HS-5 (cell line): Measurements from ENCODE around the gene ZDHHC18.
"Not testable (repeated sequence)": the region's sequence is repeated elsewhere in the genome, so short reads cannot be mapped to it uniquely, and the experiment has no call there.

ENCODE experiments used
- DNase-seq: peaks from one replicate; pipeline ENCODE4 v3.0.0-alpha.2; 2012; ENCODE audit warnings: low read depth

ZDHHC18 gene

DNA sequence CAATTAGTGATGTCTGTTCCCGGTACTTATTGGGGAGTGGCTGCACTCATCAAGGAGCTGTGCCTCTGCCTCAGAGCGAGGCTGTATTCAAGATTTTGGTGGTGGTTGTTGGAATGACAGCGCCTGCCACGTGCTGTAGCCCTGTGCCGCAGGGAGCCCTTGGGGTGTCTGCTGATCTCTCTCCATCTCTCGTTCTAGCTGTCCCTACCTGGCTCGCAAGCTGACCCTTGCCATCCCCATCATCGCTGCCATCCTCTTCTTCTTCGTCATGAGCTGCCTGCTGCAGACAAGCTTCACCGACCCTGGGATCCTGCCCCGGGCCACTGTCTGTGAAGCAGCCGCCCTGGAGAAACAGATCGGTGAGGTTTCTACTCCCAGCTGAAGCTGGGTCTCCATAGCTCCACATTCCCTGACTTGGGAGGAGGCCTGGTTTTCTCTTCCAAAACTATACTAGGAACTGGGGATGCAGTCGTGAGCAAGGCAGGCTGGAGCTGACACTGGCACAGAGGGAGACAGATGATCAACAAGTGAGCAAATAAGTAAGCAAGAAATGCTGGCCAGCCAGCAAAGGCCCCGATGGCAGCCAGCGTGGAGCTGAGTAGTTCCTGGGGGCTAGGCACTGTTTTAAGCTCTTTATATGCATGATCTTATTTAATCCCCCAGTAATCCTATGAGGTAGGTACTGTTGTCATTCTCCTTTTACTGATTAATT lies 5.9 kb downstream of the ZDHHC18 start:
- no peak for DNase-seq

DNA sequence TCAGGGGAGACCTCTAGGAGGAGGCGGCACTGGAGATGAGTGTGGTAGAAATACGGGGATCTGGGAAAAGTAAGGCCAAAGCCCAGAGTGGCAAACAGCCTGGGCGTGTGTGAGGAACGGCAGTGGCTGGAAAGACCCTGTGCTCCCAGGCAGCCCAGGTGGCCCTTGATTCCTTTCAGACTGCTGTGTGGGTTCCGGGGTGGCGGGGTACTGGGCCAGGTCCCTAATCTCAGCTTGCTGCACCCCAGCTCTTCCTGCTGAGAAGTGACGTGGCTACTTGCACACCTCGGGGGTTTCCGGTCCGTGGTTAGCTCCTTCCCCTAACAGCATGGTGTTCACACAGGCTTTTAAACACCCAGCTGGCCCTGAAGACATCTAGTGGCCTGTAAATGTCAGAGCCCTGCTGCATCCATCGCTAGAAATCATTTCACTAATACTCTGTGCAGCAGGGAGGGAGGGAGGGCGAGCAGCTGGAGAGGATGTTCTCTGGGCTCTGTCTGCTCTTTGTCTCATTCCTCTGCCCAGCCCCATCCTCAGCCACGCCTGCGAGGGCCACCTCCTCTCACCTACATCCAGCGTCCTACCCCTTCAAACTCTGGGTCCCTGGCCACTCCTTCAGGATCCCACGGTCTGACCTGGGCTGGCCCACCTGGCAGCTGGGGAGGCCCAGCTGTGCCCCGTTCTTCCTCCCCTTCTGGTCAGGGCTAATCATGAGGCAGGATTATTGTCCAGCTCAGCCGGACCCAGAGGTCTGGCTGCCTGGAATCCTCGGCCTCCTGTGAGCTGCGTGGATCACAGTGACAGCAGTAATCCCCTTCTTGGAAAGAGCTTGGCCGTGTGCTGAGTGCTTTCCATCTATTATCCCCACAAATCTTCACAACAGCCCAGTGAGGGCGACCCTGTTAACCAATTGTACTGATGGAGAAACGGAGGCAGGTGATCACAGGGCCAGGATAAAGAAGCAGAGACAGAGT lies 7.2 kb downstream of the ZDHHC18 start:
- no peak for DNase-seq

DNA sequence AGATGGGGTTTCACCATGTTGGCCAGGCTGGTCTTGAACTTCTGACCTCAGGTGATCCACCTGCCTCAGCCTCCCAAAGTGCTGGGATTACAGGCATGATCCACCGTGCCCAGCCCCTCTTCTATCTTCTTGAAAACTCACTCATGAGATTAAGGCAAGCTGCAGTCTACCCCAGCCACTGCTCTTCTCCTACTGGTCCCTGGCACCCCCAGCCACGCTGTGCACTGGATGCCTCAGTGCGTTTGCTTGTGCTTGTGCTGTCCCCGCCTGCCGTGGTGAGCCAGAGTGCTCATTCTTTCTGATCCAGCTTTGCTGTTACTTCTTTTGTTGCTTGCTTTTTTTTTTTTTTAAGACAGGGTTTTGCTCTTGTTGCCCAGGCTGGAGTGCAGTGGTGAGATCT lies 11.2 kb downstream of the ZDHHC18 start:
- not testable (repeated sequence) for DNase-seq

DNA sequence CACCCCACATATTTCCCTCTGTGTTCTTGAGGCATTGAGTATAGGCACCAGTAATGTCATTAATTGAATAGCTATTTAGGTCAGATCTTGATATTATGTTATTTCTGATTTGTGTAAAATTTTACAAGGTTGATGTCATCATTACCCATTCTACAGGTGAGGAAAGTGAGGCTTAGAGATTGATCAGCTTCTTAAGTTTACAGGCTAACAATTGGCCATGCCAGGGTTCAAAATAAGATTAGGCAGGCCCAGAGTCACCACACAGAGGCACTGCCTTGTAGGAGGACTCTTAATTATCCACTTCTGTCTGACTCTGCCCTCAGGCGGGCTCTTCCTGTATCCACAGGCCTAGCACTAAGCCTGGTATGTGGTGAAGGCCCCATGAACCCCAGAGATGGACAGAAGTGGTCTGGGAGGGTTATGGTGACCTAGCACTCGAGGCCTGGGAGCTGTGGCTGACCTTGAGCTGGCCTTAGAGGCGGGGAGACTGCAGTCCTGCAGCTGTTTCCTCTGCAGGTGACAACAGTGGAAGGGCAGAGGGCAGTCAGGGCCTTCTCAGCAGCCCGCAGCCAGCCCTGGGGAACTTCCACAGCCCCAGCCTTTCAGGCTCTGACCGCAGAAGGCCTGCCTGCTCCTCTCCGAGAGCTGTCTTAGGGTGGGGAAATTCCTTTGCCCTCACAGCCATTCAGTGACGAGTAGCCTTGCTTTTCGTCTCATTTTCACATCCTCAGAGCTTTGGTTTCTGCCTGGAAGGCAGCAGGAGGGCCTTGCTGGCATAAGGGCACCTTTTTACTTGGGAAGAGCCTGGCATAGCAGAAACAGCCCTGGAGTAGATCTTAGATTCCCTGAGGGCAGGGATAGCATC lies 12.2 kb downstream of the ZDHHC18 start:
- DNase-seq: no peak

DNA sequence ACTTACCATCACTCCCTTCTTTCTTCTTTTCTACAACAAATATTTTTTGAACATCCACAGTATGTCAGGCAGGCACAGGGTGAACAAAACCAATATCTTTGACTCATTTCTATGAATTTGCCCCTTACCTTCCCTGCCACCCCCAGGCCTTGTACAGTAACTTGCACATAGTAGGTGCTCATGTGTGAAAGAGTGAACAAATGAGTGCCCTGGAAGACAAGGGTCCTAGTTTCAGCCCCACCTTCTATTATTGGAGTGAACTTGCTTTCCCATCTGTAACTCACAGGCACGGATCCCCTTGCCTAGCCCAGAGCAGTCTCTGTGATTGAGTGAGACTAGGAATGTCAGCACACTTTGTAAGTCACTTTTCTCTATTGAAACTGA lies 12.8 kb downstream of the ZDHHC18 start:
- no peak for DNase-seq

DNA sequence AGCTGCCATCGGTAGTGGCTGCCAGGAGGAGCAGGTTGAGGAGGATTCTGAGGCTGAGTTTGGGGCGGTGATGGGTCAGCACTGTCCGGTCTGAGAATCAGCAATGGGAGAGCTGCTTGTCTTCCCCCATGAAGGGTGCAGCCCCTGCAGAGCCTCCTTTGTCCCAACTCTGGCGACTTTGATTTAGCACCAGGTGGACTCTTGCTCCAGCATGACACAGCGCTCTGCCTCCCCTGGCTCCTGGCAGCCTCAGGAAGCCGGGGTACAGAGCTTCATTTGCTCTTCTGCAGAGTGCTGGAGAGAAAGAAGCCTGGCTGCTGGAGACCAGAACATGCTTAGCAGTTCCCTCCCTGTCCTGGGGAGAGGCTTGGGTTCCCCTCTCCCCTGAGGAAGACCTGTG lies 13.3 kb downstream of the ZDHHC18 start:
- DNase-seq: no peak

DNA sequence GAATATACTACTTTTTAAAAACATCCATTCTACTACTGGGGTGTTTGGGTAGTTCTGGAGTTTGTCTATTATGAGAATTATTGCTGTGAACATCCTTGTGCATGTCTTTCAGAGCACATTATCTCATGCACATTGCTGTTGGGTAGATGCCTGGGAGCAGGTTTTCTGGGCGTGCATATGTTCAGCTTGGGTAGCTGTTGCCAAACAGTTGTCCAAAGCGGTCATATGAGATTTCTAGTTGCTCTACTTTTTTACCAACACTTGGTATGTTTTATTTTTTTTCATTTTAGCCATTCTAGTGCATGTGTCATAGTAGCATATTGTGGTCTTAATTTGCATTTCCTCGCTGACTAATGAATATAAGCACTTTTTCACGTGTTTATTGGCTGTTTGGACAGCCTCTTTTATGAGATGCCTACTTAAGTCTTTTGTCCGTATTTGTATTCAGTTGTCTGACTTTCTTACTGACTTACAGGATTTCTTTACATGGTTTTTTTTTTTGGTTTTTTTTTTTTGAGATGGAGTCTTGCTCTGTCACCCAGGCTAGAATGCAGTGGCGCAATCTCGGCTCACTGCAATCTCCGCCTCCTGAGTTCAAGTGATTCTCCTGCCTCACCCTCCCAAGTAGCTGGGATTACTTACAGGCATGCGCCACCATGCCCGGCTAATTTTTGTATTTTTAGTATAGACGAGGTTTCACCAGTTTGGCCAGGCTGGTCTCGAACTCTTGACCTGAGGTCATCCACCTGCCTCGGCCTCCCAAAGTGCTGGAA lies 18.1 kb downstream of the ZDHHC18 start:
- DNase-seq: no peak

DNA sequence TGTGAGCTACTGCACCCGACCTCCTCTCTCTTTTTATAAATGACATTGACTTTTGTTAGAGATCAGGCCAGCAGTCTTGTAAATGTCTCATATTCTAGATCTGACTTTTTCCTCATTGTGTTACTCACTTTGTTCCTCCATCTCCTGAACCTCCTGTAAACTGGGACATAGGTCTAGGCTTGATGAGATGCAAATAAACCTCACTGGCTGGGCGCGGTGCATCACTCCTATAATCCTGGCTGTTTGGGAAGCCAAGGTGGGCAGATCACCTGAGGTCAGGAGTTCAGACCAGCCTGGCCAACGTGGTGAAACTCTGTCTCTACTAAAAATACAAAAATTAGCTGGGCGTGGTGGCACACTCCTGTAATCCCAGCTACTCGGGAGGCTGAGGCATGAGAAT lies 21.3 kb downstream of the ZDHHC18 start:
- DNase-seq: not testable (repeated sequence)

DNA sequence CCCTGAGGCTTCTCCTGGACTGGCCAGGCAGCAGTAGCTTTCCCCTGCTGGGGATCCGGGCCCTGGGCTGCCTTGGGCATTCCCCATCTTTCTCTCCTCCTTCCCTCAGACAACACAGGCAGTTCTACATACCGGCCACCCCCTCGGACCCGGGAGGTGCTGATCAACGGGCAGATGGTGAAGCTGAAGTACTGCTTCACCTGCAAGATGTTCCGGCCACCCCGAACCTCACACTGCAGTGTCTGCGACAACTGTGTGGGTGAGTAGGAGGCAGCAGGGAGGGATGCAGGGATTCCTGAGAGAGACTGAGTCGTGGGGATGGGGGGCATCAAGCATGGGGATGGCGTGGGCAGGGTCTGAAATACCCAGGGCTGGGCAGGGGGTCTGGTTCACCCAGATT lies 22.0 kb downstream of the ZDHHC18 start:
- DNase-seq: no peak

DNA sequence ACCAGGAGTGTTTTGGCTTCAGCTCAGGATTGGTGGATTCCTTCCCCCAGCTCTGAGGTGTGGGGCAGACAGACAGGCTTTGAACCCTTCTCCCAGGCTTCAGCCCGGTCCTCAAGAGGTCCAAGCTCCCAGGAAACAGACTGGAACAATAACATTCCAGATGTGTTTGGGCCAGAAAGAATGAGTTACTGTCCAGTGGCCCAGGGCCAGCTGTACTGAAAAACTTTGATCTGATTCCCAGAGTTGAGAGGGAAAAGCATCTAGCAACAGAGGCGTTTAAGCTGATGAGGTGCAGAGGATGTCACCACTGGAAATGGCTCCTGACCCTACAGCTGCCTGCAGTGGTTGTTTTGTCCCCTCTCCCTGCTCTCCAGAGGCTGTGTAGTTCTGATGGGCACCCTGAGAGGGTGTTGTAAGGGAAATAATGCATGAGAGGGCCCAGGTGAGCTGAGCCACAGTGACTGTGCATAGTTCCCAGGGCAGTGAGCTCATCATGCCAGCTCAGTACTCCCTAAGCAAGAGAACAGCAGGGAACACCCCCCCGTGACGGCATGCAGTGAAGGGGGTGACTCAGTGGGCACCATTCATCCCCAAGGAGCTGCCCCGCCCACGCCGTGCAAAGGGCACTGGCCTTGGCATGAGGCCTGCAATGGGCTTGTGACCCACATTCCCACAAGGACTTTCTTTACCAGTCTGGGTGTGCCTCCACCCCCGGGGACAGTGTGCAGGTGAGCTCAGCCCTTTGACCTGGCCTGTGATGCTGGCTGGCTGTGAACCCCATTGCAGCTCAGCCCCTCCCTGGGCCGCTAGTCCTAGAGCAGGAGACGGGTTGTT lies 22.7 kb downstream of the ZDHHC18 start:
- peak; percentile 78 for DNase-seq

DNA sequence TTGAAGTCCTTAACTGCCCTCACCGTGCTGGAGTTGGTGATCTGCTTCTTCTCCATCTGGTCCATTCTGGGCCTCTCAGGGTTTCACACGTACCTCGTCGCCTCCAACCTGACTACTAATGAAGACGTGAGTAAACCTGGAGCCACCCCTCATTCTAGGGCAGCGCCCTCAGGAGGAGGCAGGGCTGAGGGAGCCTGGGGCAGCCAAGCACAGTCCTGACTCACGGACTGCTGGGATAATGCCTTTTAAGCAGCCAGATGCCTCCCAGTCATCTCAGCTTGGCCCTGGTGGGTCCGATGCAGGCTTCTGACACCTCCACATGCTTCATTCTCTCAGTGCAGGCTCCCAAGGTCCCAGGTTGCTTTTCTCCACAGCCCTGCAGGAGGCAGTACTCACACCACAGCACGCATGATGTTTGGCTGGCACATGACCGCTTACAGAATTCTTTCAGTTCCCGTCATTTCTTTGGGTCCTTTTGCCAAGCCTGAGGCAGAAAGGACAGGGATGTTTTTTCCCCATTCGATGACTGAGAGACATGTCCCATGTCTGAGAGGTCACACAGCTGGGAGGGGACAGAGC lies 24.7 kb downstream of the ZDHHC18 start:
- no peak for DNase-seq

DNA sequence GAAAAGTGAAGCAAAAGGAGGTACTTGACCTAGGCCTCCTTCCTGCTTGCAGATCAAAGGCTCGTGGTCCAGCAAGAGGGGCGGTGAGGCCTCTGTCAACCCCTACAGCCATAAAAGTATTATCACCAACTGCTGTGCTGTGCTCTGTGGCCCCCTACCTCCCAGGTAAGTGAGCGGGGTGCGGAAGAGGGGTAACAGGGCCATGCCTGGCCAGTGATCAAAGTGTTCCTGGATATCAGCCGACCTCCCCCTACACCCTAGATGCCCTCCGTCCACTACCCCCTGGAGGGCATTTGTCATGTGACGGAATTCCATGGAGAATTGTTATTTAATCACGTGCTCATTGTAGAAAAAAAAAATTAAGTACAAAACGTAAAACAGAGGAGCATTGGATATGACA lies 26.2 kb downstream of the ZDHHC18 start:
- DNase-seq: no peak

DNA sequence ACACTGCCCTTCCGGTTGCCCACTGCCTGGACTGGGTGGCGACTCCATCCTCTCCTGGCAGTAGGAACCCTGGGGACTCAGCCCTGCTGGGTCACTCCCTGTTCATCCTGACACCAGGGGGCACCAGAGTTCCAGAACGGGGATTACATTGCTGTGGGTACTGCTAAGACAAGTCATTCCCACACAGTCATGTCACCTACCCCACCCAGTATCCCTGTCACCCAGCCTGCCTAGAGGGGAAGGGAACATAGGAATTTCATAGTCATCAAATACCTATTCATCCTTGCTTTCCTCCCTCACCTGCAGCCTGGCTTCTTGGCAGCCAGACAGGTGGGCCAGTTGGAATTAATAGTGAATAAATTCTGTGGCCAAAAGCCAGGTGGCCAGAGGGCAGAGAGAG lies 26.7 kb downstream of the ZDHHC18 start:
- DNase-seq: peak; percentile 59

DNA sequence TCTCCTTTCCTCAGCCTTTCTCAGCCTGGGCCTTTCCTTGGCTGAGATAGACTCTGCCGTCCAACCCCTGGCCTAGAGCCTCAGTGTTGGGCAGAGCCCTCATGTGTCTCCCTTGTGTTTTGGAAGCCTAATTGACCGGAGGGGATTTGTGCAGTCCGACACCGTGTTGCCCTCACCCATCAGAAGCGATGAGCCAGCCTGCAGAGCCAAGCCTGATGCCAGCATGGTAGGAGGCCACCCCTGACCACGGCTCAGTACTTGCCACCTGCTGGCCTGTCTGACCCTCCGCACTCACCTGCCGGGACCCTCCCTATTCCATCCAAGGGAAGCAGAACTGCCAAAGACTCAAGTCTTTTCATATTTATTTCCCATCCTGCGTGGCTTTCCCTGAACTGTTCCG lies 27.1 kb downstream of the ZDHHC18 start:
- DNase-seq: no peak

DNA sequence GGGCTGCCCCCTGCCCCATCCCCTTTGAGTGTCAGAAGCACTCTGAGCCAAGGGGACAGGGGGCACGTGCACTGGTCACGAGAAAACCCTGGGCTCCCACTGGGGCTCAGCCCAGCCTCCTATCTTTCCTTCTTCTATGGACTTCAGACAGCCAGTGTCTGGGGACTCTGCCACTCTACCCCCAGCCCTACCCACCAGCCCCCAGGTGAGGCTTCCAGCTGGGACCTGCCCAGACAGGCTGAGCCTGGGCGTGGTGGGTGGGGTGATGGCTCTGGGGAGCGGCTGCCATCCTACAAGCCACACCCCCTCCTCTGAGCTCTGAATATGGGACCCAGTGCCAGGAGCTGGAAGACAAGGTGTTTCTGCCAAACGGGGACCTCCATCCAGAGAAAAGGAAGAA lies 28.4 kb downstream of the ZDHHC18 start:
- DNase-seq: no peak

DNA sequence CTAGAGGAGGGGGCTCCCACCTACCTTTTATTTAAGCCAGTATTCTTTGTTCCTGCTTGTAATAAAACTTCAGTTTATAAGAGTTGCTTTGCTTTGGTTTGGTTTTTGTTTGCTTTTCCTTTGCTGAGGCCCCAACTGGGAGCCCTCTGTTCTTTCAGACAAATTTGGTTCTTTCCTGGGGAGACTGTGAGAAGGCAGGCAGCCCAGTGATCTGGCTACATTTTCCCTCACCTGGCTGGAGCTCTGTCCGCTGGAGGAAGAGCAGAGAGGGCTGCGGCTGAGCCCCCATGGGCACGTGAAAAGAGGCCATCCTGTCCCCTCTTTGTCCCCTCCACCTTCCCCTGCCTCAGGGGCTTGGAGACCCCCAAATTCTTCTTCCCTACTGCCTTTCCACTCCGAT lies 29.1 kb downstream of the ZDHHC18 start:
- no peak for DNase-seq

DNA sequence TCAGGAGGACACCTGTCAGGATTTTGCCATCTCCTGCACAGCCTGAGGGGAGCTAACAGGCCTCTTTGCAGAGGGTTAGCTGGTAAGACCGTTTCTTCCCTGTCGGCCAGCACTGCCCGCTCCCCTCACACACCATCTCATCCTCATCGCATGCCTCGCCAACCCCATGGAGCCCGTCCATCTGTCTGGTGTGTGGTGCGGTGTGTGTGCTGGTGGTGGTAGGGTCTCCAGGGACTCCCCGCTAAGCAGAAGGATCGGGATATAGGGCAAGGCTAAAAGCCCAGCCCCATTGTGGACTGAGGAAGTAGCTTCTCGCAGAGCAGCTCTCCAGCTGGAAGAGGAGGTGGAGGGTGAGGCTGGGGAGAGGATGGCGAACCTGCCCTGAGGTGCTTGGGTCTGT lies 29.7 kb downstream of the ZDHHC18 start:
- DNase-seq: no peak

DNA sequence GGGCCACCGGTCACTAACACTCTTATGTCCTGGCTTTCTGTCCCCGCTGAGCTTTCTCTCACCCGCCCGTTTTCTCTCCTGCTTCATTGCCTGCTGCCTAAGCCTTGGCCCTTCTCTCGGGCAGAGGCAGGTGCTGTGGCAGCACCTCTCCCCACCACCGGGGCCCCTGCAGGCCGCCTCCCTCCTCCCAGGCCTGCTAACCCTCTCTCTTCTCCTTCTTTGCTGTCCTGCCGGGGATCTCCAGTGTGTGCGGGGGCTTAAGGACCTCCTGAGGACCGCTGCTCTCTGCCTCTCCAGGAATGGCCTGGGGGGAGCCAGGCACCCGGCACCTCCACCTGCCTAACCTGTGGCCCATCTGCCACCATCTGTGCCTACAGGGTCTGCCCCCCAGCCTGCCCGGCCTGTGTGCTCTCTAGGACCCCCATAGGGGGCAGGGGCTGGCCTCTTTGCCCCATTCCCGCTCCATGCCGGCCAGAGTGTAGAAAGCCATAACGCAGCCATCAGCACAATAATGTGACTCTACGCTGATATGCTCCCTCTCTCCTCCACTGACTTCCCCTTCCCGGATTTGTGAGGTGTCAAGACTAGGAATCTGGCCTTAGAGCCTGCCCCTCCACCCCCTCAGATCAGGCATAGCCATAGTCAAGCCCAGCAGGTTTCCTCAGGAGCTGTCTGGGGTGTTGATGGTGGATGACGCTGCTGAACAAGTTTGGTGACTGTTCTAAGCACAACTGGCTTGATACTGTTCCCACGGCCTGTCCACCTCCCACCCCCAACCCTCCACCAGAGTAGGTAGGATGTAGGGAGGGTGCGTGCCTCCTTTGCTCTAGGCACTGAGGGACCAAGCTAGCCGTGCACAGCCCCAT lies 30.3 kb downstream of the ZDHHC18 start:
- no peak for DNase-seq

DNA sequence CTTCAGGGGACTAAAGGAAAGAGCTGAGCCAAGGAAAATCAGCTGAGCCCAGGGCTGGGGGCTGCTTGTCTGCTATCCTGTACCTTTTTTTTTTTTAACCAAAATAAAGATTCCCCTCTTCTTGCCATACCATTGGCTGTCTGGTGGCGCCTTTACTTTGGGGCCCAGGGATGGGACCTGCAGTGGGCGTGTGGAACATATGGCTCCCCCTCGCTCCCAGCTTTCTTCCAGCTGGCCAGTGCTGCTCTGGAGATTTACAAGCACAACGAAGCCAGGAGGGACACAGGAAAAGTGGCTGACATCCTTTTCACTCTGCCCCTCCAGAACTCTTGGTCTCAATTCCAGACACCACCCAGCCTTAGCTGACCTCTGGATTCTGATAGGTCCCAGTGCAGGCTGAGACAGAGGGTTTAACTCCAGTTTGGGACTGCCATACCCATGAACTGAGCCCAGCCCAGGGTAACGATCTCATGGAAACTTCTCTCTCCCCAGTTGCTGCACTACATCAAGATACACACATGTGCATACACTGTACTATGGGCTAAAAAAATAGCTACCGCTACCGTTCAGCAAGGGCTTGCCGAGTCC lies 31.1 kb downstream of the ZDHHC18 start:
- DNase-seq: no peak
